ENCODE results near the gene SLC26A9.

- TF ChIP-seq, protein P1, sequence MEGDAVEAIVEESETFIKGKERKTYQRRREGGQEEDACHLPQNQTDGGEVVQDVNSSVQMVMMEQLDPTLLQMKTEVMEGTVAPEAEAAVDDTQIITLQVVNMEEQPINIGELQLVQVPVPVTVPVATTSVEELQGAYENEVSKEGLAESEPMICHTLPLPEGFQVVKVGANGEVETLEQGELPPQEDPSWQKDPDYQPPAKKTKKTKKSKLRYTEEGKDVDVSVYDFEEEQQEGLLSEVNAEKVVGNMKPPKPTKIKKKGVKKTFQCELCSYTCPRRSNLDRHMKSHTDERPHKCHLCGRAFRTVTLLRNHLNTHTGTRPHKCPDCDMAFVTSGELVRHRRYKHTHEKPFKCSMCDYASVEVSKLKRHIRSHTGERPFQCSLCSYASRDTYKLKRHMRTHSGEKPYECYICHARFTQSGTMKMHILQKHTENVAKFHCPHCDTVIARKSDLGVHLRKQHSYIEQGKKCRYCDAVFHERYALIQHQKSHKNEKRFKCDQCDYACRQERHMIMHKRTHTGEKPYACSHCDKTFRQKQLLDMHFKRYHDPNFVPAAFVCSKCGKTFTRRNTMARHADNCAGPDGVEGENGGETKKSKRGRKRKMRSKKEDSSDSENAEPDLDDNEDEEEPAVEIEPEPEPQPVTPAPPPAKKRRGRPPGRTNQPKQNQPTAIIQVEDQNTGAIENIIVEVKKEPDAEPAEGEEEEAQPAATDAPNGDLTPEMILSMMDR (IDR thresholded peaks at IDR 0.05; ENCODE audit: low read length): no peak
- no peak for TF ChIP-seq EZH2 (optimal IDR thresholded peaks at IDR 0.05; ENCODE audit: low read depth, low read length)
- no peak for TF ChIP-seq EZH2phosphoT487 (IDR thresholded peaks at IDR 0.05; ENCODE audit: low read length)
Observed at GRCh38 chr1:205935869-205936268, 7.4 kb downstream of the SLC26A9 start.

Data from MM.1S (cell line).